Loucy (cell line): Measurements from ENCODE around the gene FARP1.

Experiments
- H2AFZ ChIP-seq: fragments of 200-600 bp; sonication (generic); 2 replicates; pipeline ENCODE4 v1.6.0; 2016; ENCODE audit warnings: antibody characterized with exemption, mild to moderate bottlenecking, low read length, moderate library complexity
- H3F3A ChIP-seq: fragments of 200-600 bp; 2 replicates; pipeline ENCODE4 v1.6.0; 2016; ENCODE audit warnings: antibody characterized with exemption, low read depth, mild to moderate bottlenecking
- H3K27me3 ChIP-seq: fragments of 200-600 bp; sonication (generic); 2 replicates; pipeline ENCODE4 v1.6.1; 2014; ENCODE audit warnings: low read length, mild to moderate bottlenecking; ENCODE audit not compliant: insufficient read depth, poor library complexity, severe bottlenecking
- H3K36me3 ChIP-seq: fragments of 200-600 bp; sonication (generic); 2 replicates; pipeline ENCODE4 v1.6.1; 2016; ENCODE audit warnings: low read length; ENCODE audit not compliant: insufficient read depth
- H3K4me1 ChIP-seq: fragments of 200-600 bp; sonication (generic); 2 replicates; pipeline ENCODE4 v1.5.1; 2014; ENCODE audit warnings: low read length, mild to moderate bottlenecking; ENCODE audit not compliant: insufficient read depth, poor library complexity, severe bottlenecking
- H3K4me2 ChIP-seq: fragments of 200-600 bp; sonication (generic); 2 replicates; pipeline ENCODE4 v1.6.0; 2014; ENCODE audit warnings: antibody characterized with exemption, low read length, low read depth, mild to moderate bottlenecking; ENCODE audit not compliant: poor library complexity, severe bottlenecking
- H3K4me3 ChIP-seq: fragments of 200-600 bp; sonication (generic); 2 replicates; pipeline ENCODE4 v1.5.1; 2014; ENCODE audit warnings: low read length, mild to moderate bottlenecking, mixed read lengths; ENCODE audit not compliant: poor library complexity, severe bottlenecking
- H3K79me2 ChIP-seq: fragments of 200-600 bp; sonication (generic); 2 replicates; pipeline ENCODE4 v1.6.1; 2014; ENCODE audit warnings: low read length; ENCODE audit not compliant: insufficient read depth
- H3K9ac ChIP-seq: fragments of 200-600 bp; sonication (generic); 2 replicates; pipeline ENCODE4 v1.6.0; 2014; ENCODE audit warnings: mild to moderate bottlenecking, low read depth, low read length, moderate library complexity; ENCODE audit not compliant: poor library complexity, severe bottlenecking
- H3K9me2 ChIP-seq: fragments of 200-600 bp; sonication (generic); replicated peaks from 2 replicates; pipeline ENCODE4 v1.6.1; 2016; ENCODE audit warnings: low read depth, low read length, mixed read lengths
- H3K9me3 ChIP-seq: fragments of 200-600 bp; sonication (generic); 2 replicates; pipeline ENCODE4 v1.6.1; 2014; ENCODE audit warnings: mild to moderate bottlenecking, antibody characterized with exemption, low read length, low read depth; ENCODE audit not compliant: insufficient read depth
- H4K20me1 ChIP-seq: fragments of 200-600 bp; sonication (generic); 2 replicates; pipeline ENCODE4 v1.6.0; 2014; ENCODE audit warnings: antibody characterized with exemption, low read length, mild to moderate bottlenecking; ENCODE audit not compliant: insufficient read depth, poor library complexity, severe bottlenecking
- EZH2phosphoT487 ChIP-seq: fragments of 200-600 bp; IDR thresholded peaks from 2 replicates; pipeline ENCODE4 v1.6.1; 2018; ENCODE audit warnings: antibody characterized with exemption, mild to moderate bottlenecking, moderate library complexity, borderline replicate concordance
- TF ChIP-seq, protein P1 (sequence below): fragments of 200-600 bp; sonication (generic); conservative IDR thresholded peaks from 2 replicates; pipeline ENCODE4 v1.5.1; 2014; ENCODE audit warnings: mild to moderate bottlenecking, antibody characterized with exemption, low read length

FARP1 gene

DNA sequence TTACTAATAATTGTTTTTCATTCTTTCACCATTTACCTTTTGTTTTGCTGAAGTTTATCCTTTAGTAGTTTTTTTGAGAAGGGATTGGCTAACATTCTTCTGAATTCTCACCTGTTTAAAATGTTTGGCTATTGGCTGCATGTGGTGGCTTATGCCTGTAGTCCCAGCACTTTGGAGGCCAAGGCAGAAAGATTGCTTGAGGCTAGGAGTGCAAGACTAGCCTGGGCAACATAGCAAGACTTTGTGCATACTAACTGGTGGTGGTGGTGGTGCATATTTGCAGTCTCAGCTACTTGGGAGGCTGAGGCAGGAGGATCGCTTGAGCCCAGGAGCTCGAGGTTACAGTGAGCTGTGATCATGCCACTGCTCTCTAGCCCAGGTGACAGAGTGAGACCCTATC is 61.7 kb downstream of the FARP1 start:
- H3K4me3 ChIP-seq = no peak overlapping the region
- TF ChIP-seq EZH2phosphoT487 = no peak
- TF ChIP-seq, protein P1, sequence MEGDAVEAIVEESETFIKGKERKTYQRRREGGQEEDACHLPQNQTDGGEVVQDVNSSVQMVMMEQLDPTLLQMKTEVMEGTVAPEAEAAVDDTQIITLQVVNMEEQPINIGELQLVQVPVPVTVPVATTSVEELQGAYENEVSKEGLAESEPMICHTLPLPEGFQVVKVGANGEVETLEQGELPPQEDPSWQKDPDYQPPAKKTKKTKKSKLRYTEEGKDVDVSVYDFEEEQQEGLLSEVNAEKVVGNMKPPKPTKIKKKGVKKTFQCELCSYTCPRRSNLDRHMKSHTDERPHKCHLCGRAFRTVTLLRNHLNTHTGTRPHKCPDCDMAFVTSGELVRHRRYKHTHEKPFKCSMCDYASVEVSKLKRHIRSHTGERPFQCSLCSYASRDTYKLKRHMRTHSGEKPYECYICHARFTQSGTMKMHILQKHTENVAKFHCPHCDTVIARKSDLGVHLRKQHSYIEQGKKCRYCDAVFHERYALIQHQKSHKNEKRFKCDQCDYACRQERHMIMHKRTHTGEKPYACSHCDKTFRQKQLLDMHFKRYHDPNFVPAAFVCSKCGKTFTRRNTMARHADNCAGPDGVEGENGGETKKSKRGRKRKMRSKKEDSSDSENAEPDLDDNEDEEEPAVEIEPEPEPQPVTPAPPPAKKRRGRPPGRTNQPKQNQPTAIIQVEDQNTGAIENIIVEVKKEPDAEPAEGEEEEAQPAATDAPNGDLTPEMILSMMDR = no peak
- H3K9me3 ChIP-seq = peaks cover 2% of the 10 kb centered on the region; the same call in 1 of the 2 replicates
- H3K9me2 ChIP-seq = no peaks in the 10 kb centered on the region
- no peaks in the 10 kb centered on the region for H3K4me1 ChIP-seq
- no peaks in the 10 kb centered on the region for H3K36me3 ChIP-seq
- no peak overlapping the region for H2AFZ ChIP-seq
- no peak overlapping the region for H3K4me2 ChIP-seq
- H4K20me1 ChIP-seq = no peaks in the 10 kb centered on the region
- H3K9ac ChIP-seq = no peak overlapping the region
- H3K79me2 ChIP-seq = no peaks in the 10 kb centered on the region
- H3K27me3 ChIP-seq = no peaks in the 10 kb centered on the region
- H3F3A ChIP-seq = no peaks in the 10 kb centered on the region

DNA sequence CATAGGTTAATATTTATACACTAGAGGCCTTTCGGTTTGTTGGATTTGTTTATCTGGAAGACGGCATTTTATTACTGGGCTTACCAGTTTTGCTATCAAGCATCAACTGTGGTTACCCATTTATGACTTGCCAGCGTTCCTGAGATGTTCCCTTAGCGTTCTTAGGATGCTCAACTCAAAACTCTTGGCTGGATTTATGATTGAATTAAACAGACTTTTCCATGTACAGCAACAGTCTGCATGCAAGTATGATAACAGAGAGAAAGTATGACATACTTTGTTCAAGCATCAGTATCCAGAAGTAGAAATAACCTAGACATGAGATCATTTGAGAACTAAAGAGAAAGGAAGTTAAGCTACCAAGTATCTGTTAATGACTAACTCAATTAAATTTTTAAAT is 64.1 kb downstream of the FARP1 start:
- Histone ChIP-seq H3K9ac (no peak overlapping the region), H3K4me1 (no peaks in the 10 kb centered on the region), H3K4me2 (no peak overlapping the region), H4K20me1 (no peaks in the 10 kb centered on the region), H2AFZ (no peak overlapping the region), H3K4me3 (no peak overlapping the region), H3K79me2 (no peaks in the 10 kb centered on the region), H3K27me3 (no peaks in the 10 kb centered on the region), H3F3A (no peaks in the 10 kb centered on the region), H3K9me3 (peaks cover 2% of the 10 kb centered on the region; the same call in 1 of the 2 replicates), H3K9me2 (no peaks in the 10 kb centered on the region), H3K36me3 (no peaks in the 10 kb centered on the region)
- TF ChIP-seq, protein P1 = no peak
- TF ChIP-seq EZH2phosphoT487 = no peak

DNA sequence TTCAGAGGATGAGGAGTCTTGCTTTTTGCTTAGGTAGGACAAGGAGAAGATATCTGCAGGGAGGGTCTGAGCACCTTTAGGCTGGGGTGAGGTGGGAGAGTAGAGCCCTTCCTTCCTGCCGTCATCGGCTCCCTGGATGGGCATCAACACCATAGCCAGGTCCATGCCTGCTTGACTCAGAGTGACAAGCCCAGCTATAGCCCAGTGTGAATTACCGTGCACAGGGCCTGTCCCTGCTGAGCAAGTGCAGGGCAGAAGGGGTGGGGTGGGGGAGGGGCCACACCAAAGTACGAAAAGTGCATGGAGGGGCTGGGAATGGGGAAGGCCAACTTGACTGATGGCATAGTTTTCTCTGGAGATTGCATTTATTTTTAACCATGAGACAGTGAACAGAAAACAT is 64.5 kb downstream of the FARP1 start:
- no peak overlapping the region for H2AFZ ChIP-seq

More for the DNA sequence above, 64.5 kb downstream of the FARP1 start:
- no peak overlapping the region for H3K9ac ChIP-seq
- no peaks in the 10 kb centered on the region for H3F3A ChIP-seq
- no peak for TF ChIP-seq EZH2phosphoT487
- TF ChIP-seq, protein P1 = no peak
- H3K36me3 ChIP-seq = no peaks in the 10 kb centered on the region
- no peaks in the 10 kb centered on the region for H4K20me1 ChIP-seq
- no peaks in the 10 kb centered on the region for H3K4me1 ChIP-seq
- no peak overlapping the region for H3K4me3 ChIP-seq
- no peaks in the 10 kb centered on the region for H3K79me2 ChIP-seq
- no peaks in the 10 kb centered on the region for H3K27me3 ChIP-seq
- H3K9me2 ChIP-seq = no peaks in the 10 kb centered on the region
- H3K4me2 ChIP-seq = no peak overlapping the region
- H3K9me3 ChIP-seq = peaks cover 2% of the 10 kb centered on the region; the same call in 1 of the 2 replicates
